ENCODE results near the gene GALT. TPM values are rescaled to one million over a fixed set of nuclear protein-coding genes. Genes with fewer than 3 reads are reported as not detected.

GALT gene
- total and polyA plus RNA-seq, 2 of the 13 experiments (the other 11 are each of a cell fraction or from before 2014, with no cell fraction given): 40.4 to 46.3 TPM

GRCh38 chr9:34675048-34675714 is 28.7 kb downstream of the GALT start (continued):
- TF ChIP-seq, protein P1, sequence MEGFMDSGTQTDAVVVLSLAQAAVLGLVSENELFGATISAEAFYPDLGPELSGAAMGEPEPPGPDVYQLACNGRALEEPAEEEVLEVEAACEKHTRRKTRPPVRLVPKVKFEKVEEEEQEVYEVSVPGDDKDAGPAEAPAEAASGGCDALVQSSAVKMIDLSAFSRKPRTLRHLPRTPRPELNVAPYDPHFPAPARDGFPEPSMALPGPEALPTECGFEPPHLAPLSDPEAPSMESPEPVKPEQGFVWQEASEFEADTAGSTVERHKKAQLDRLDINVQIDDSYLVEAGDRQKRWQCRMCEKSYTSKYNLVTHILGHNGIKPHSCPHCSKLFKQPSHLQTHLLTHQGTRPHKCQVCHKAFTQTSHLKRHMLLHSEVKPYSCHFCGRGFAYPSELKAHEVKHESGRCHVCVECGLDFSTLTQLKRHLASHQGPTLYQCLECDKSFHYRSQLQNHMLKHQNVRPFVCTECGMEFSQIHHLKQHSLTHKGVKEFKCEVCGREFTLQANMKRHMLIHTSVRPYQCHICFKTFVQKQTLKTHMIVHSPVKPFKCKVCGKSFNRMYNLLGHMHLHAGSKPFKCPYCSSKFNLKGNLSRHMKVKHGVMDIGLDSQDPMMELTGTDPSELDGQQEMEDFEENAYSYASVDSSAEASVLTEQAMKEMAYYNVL (CRISPR knock-in tag; IDR thresholded peaks at IDR 0.05; ENCODE audit: borderline replicate concordance): peak; percentile 76; the same call in 1 of the 2 replicates
- peak; percentile 44; the same call in 1 of the 2 replicates for TF ChIP-seq REPIN1 (CRISPR knock-in tag; IDR thresholded peaks at IDR 0.05; ENCODE audit: borderline replicate concordance, low read depth)
- TF ChIP-seq ZSCAN20 (CRISPR knock-in tag; IDR thresholded peaks at IDR 0.05; ENCODE audit: borderline replicate concordance): no peak
- TF ChIP-seq DNMT3B (CRISPR knock-in tag; conservative IDR thresholded peaks at IDR 0.05): no peak
- no peak for TF ChIP-seq CHD4 (IDR thresholded peaks at IDR 0.05; ENCODE audit: borderline replicate concordance, low read length)
- no peak for TF ChIP-seq KLF12 (CRISPR knock-in tag; IDR thresholded peaks at IDR 0.05; ENCODE audit: borderline replicate concordance)
- no peak for TF ChIP-seq E2F1 (CRISPR knock-in tag; IDR thresholded peaks at IDR 0.05)
- TF ChIP-seq ZFP82 (CRISPR knock-in tag; IDR thresholded peaks at IDR 0.05; ENCODE audit: borderline replicate concordance): no peak
- TF ChIP-seq SMAD9 (CRISPR knock-in tag; IDR thresholded peaks at IDR 0.05): no peak
- TF ChIP-seq LCORL (IDR thresholded peaks at IDR 0.05): no peak
- TF ChIP-seq LCORL (CRISPR knock-in tag; IDR thresholded peaks at IDR 0.05): 0 out of 2 replicates have a peak, but pooled peaks have one; percentile 29
- no peak for TF ChIP-seq MNT (IDR thresholded peaks at IDR 0.05)
- no peak for TF ChIP-seq ZNF670 (CRISPR knock-in tag; IDR thresholded peaks at IDR 0.05; ENCODE audit: borderline replicate concordance)
- TF ChIP-seq RFXAP (CRISPR knock-in tag; IDR thresholded peaks at IDR 0.05; ENCODE audit: borderline replicate concordance): peak; percentile 44; the same call in 1 of the 2 replicates
- 0 out of 2 replicates have a peak, but pooled peaks have one; percentile 34 for TF ChIP-seq ZBTB7B (CRISPR knock-in tag; IDR thresholded peaks at IDR 0.05)
- TF ChIP-seq, protein P2, sequence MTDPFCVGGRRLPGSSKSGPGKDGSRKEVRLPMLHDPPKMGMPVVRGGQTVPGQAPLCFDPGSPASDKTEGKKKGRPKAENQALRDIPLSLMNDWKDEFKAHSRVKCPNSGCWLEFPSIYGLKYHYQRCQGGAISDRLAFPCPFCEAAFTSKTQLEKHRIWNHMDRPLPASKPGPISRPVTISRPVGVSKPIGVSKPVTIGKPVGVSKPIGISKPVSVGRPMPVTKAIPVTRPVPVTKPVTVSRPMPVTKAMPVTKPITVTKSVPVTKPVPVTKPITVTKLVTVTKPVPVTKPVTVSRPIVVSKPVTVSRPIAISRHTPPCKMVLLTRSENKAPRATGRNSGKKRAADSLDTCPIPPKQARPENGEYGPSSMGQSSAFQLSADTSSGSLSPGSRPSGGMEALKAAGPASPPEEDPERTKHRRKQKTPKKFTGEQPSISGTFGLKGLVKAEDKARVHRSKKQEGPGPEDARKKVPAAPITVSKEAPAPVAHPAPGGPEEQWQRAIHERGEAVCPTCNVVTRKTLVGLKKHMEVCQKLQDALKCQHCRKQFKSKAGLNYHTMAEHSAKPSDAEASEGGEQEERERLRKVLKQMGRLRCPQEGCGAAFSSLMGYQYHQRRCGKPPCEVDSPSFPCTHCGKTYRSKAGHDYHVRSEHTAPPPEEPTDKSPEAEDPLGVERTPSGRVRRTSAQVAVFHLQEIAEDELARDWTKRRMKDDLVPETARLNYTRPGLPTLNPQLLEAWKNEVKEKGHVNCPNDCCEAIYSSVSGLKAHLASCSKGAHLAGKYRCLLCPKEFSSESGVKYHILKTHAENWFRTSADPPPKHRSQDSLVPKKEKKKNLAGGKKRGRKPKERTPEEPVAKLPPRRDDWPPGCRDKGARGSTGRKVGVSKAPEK (CRISPR knock-in tag; IDR thresholded peaks at IDR 0.05; ENCODE audit: borderline replicate concordance): no peak
- TF ChIP-seq ZNF331 (CRISPR knock-in tag; IDR thresholded peaks at IDR 0.05): peak; percentile 33; the same call in 1 of the 2 replicates
- TF ChIP-seq THAP11 (CRISPR knock-in tag; IDR thresholded peaks at IDR 0.05): 0 out of 2 replicates have a peak, but pooled peaks have one; percentile 34
- no peak for TF ChIP-seq ZFP1 (CRISPR knock-in tag; IDR thresholded peaks at IDR 0.05)

Measured in HepG2 (cell line).